ENCODE measurements around the gene YY1.
"Not testable (repeated sequence)": the region's sequence is repeated elsewhere in the genome, so short reads cannot be mapped to it uniquely, and the experiment has no call there.

YY1 gene

DNA sequence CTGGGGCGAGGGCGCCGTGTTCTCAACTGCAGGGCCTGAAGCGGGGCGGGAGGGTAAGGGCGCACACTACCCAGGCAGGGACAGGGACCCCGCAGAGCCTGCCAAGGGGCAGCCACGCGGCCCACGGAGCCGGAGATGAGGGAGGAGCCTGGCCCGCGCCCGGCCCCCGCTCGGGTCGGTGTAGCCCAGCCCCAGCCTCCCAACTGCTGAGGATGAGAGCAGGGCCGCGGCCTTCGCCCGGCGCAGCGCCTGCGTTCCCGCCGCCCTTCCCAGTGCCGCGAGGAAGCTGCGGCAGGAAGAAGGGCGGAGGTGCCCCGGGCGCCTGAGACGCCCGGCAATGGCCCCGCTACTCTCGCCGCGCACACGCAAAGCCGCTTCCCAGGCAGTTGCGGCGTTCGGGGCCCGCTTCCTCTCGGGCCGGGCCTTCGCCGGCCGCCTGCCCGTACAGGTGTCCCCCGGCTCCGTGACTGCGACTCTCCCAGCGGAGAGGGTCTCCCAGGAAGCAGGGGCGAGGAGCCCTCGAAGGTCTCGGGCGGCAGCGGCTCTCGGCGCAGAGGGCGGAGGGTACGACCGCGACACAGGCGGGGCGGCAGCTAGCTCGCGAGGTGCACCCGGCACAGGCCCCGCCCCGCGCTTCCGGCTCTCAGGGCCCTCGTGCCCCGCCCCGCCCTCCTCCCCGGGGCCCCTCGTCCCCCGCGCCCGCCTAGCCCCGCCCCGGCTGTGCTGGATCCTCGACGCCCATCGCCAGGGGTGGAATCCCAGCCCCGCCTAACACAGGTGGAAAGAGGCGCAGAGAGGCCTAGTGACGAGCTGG is 24.8 kb upstream of the YY1 start:
- peak; percentile 81 to 90 (median 88) for DNase-seq

- no peak for DNase-seq
Measured at GRCh38 chr14:100214770-100215083, 24.2 kb upstream of the YY1 start.

- DNase-seq, result no peak
Measured at GRCh38 chr14:100215330-100215885, 23.5 kb upstream of the YY1 start.

GRCh38 chr14:100219126-100219785 is 19.7 kb upstream of the YY1 start:
- DNase-seq, result no peak

GRCh38 chr14:100221533-100222223 is 17.3 kb upstream of the YY1 start:
- peak; percentile 49 to 72 (median 67) for DNase-seq

DNA sequence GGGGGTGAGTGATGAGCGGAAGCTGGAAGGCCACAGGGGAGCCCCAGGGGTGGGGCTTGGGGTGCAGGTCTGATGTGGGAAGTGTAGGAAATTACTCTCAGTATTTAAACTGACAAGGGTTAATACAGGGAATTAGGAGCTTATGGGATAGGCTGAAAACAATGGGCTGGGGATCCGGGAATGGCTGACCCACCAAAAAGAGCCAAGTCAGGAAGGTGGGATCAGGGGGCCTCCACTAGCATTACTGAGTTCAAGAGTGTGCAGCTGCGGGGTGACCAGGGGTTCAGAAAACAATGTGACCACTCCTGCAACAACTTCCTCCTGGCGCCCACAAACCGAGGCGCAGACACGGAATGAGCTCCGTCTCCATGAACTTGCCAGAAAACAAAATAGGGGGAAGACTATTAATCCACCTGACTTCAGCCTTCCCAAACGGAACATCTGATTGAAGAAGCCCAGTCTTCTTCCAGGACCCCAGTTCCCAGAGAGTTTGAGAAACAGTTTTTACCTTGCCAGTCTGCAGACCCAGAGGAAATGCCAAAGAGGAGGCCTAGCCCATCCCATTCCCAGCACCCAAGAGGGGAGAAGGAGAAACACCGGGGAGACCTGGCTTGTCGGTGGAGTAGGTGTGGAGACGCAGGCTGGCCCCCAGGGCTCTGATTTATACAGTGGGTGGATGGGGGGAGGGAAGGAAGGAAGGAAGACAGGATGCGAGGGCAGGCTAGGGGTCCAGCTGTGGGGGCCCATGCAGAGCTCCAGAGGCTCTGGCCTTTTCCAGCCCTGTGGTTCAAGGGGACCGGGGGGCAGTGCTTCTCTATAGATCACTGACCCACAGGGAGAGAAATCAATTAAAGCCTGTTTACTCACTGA is 16.5 kb upstream of the YY1 start:
- no peak for DNase-seq

- peak in 2 of 6 experiments; percentile 26 to 33 for DNase-seq
Measured at GRCh38 chr14:100223332-100224201, 15.4 kb upstream of the YY1 start.

GRCh38 chr14:100224229-100224866 is 14.6 kb upstream of the YY1 start:
- peak in 2 of 6 experiments; percentile 26 to 33 for DNase-seq

- DNase-seq, result no peak
Measured at GRCh38 chr14:100225169-100225568, 13.8 kb upstream of the YY1 start.

- no peak for DNase-seq
Measured at GRCh38 chr14:100230361-100230760, 8.6 kb upstream of the YY1 start.

DNA sequence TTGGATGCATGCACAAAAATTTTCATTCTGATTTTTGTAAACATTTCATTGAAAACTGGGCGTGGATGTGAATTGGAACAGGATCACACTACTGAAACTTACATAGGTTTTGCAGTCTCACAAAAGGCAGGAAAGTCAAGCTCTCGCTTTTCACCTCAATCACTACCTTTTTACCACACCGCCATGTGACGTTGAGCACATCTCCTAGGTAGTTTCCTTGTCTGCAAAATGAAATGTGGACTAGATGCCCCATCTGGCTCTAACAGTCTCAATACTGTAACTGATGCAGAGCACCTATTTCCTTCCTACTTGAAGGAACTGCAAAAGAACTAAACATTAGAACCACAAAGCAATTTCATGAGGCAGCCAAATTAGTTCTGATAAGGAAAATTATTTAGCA is 4.4 kb upstream of the YY1 start:
- peak in 5 of 6 experiments; percentile 18 to 55 (median 34) for DNase-seq

DNA sequence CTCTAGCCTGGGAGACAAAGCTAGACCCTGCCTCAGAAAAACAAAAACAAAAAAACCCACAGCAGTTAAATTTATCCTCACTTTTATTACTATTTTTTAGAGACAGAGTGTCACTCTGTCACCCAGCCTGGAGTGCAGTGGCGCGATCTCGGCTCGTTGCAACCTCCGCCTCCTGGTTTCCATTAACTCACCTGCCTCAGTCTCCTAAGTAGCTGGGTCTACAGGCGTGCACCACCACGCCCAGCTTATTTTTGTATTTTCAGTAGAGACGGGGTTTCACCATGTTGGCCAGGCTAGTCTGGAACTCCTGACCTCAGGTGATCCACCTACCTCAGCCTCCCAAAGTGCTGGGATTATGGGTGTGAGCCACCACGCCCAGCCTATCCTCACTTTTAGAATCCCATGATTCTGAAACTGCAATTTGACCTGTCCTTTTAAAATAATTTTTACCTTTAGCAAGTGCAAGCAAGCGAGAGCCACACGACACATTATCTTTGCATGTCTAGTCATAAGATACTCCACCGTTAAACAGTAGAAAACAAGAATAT is 2.6 kb upstream of the YY1 start:
- DNase-seq, result not testable (repeated sequence)

DNA sequence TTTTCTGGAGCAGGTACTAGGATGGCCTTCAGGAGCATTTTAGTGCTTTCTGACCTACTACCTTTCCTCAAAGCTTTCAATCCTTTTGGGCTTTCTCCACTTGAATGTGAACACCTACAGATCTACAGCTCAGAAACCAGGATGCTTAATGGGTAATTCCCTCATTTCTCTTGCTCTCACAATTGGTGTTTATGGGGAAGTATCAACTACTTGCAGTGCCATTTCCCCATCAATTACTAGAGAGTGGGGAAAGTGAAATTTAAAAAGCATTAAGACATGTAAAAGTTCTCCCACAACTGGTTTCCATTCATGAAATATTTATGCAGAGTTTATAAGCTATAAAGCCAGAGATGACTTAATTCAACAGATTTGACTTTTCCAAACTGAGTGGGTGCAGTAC is 2.1 kb upstream of the YY1 start:
- DNase-seq, result no peak

GRCh38 chr14:100237735-100238418 is 1.1 kb upstream of the YY1 start:
- DNase-seq, result peak in 5 of 6 experiments; percentile 14 to 51 (median 16)

- peak in 3 of 6 experiments; percentile 42 to 53 (median 42) for DNase-seq
Measured at GRCh38 chr14:100239211-100239839, 381 bp downstream of the YY1 start.

DNA sequence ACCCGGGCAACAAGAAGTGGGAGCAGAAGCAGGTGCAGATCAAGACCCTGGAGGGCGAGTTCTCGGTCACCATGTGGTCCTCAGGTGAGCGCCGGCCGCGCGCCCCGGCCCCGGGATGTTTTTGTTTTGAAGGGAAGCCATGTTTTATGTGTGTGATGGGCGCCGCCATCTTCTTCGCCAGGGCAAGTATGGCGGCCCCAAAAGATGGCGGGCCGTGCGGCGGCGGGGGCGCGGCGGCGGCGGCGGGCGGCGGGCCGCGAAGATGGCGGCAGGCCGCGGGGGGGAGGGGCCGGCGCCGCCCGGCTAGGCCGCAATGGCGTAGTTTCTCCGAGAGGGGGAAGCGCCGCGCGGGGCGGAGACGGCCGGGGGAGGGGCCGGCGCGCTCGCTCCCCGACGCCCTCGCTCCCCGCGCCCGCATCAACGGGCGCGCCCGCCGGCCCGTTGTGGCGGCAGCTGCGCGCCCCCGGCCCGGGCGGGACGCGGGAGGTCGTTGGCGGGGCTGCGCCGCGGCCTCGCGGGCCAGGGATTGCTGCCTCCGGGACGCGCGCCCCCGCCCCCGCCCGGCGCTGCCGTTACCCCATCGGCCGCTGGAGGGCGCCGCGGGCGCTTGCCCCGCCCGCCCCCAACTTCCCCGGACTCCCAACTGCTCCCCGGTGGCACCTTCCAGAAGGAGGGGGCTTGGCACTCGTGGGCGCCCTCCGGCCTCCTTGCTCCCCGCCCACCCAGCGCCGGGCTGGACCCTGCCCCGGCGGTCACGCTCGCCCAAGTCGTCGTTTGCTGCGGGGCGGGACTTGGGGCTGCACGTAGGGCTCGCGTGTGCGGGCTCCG is 1.1 kb downstream of the YY1 start:
- DNase-seq, result peak; percentile 80 to 92 (median 84)

GRCh38 chr14:100240668-100241032 is 1.7 kb downstream of the YY1 start:
- no peak for DNase-seq

- DNase-seq, result no peak
Measured at GRCh38 chr14:100241279-100241678, 2.3 kb downstream of the YY1 start.

GRCh38 chr14:100243020-100243419 is 4.1 kb downstream of the YY1 start:
- DNase-seq, result no peak
